ENCODE results near the gene ITIH5. TPM values are rescaled to one million over a fixed set of nuclear protein-coding genes. Genes with fewer than 3 reads are reported as not detected.

ITIH5 gene
- total RNA-seq, 1 donor from 2014 or later, result 8.5 TPM

Other genes with a start within 250 kb of the ITIH5 start
- gene ITIH2, start 36.4 kb upstream of the ITIH5 start, total RNA-seq, result not detected
- gene KIN, start 121.0 kb upstream of the ITIH5 start, total RNA-seq, result 6.9 TPM
- gene ATP5F1C, start 121.2 kb upstream of the ITIH5 start, total RNA-seq, result 767 TPM
- 10.4 TPM for gene TAF3, start 151.5 kb upstream of the ITIH5 start, total RNA-seq